OCI-LY3 (cell line): ENCODE measurements around the gene MICU1.

Experiments used
- H2AFZ ChIP-seq: fragments of 200-600, 300-600 bp; shearing (Covaris generic); 2 replicates; pipeline ENCODE4 v1.6.0; 2014; ENCODE audit warnings: antibody characterized with exemption, low read depth, low read length
- H3K27ac ChIP-seq: fragments of 200-600, 300-600 bp; sonication (generic); 2 replicates; pipeline ENCODE4 v1.5.1; 2014; ENCODE audit warnings: mild to moderate bottlenecking, low read length, moderate library complexity, mixed read lengths
- H3K27me3 ChIP-seq: fragments of 200-600, 300-600 bp; sonication (generic); 2 replicates; pipeline ENCODE4 v1.6.1; 2014; ENCODE audit warnings: low read depth, low read length, mixed read lengths
- H3K36me3 ChIP-seq: fragments of 200-600, 300-600 bp; sonication (generic); replicated peaks from 2 replicates; pipeline ENCODE3; 2014; ENCODE audit warnings: low read depth, low read length, mixed read lengths
- H3K4me1 ChIP-seq: fragments of 300-600, 200-600 bp; sonication (generic); 2 replicates; pipeline ENCODE4 v1.6.1; 2014; ENCODE audit warnings: low read length, mixed read lengths
- H3K4me2 ChIP-seq: fragments of 200-600, 300-600 bp; sonication (generic); 2 replicates; pipeline ENCODE4 v1.6.1; 2014; ENCODE audit warnings: low read length, mixed read lengths
- H3K4me3 ChIP-seq: fragments of 300-600, 200-600 bp; sonication (generic); 2 replicates; pipeline ENCODE4 v1.5.1; 2014; ENCODE audit warnings: antibody characterized with exemption, mild to moderate bottlenecking, low read length, moderate library complexity
- H3K79me2 ChIP-seq: fragments of 300-600, 200-600 bp; shearing (Covaris generic); 2 replicates; pipeline ENCODE4 v1.6.1; 2014; ENCODE audit warnings: mild to moderate bottlenecking, low read length, mixed read lengths
- H3K9ac ChIP-seq: fragments of 300-600, 200-600 bp; shearing (Covaris generic); 2 replicates; pipeline ENCODE4 v1.6.0; 2014; ENCODE audit warnings: mild to moderate bottlenecking, low read length, moderate library complexity
- H3K9me3 ChIP-seq: fragments of 200-600, 300-600 bp; shearing (Covaris generic); 2 replicates; pipeline ENCODE4 v1.6.1; 2014; ENCODE audit warnings: low read length, mixed read lengths; ENCODE audit not compliant: insufficient read depth
- H4K20me1 ChIP-seq: fragments of 200-600, 300-600 bp; sonication (generic); 2 replicates; pipeline ENCODE4 v1.6.1; 2016; ENCODE audit warnings: low read length, mixed read lengths; ENCODE audit not compliant: insufficient read depth
- CTCF ChIP-seq: fragments of 200-600, 300-600 bp; sonication (generic); IDR thresholded peaks from 2 replicates; pipeline ENCODE4 v1.5.1; 2014; ENCODE audit warnings: antibody characterized with exemption, low read length, low read depth
- EZH2phosphoT487 ChIP-seq: fragments of 200-600 bp; shearing (Covaris generic); IDR thresholded peaks from 2 replicates; pipeline ENCODE4 v1.6.1; 2018; ENCODE audit warnings: antibody characterized with exemption, mixed run types, low read depth

MICU1 gene

GRCh38 chr10:72503241-72503640 is 122.6 kb downstream of the MICU1 start:
- Histone ChIP-seq H3K4me3 (no peak overlapping the region), H4K20me1 (no peaks in the 10 kb centered on the region), H3K9ac (no peak overlapping the region), H3K4me2 (no peak overlapping the region), H3K27me3 (no peaks in the 10 kb centered on the region), H3K79me2 (no peaks in the 10 kb centered on the region), H3K9me3 (no peaks in the 10 kb centered on the region), H2AFZ (no peak overlapping the region), H3K36me3 (no peaks in the 10 kb centered on the region), H3K27ac (no peak overlapping the region), H3K4me1 (no peaks in the 10 kb centered on the region)
- TF ChIP-seq CTCF (no peak), EZH2phosphoT487 (no peak)

- Histone ChIP-seq H4K20me1 (no peaks in the 10 kb centered on the region), H3K4me3 (no peak overlapping the region), H3K4me1 (no peaks in the 10 kb centered on the region), H3K27ac (no peak overlapping the region), H3K4me2 (no peak overlapping the region), H3K79me2 (no peaks in the 10 kb centered on the region), H3K36me3 (no peaks in the 10 kb centered on the region), H3K9me3 (no peaks in the 10 kb centered on the region), H3K9ac (no peak overlapping the region), H3K27me3 (no peaks in the 10 kb centered on the region), H2AFZ (no peak overlapping the region)
- TF ChIP-seq EZH2phosphoT487, result no peak
- TF ChIP-seq CTCF, result no peak
These were observed 123.3 kb downstream of the MICU1 start for GRCh38 chr10:72502581-72502980.

GRCh38 chr10:72499701-72500100 is 126.2 kb downstream of the MICU1 start:
- Histone ChIP-seq H3K4me2 (no peak overlapping the region), H3K9me3 (no peaks in the 10 kb centered on the region), H3K36me3 (no peaks in the 10 kb centered on the region), H3K4me1 (no peaks in the 10 kb centered on the region), H3K27me3 (no peaks in the 10 kb centered on the region), H3K27ac (no peak overlapping the region), H3K79me2 (no peaks in the 10 kb centered on the region), H3K4me3 (no peak overlapping the region), H4K20me1 (no peaks in the 10 kb centered on the region), H3K9ac (no peak overlapping the region), H2AFZ (no peak overlapping the region)
- TF ChIP-seq EZH2phosphoT487 (no peak), CTCF (no peak)

- Histone ChIP-seq H2AFZ (no peak overlapping the region), H3K79me2 (no peaks in the 10 kb centered on the region)
These were observed 134.9 kb downstream of the MICU1 start for GRCh38 chr10:72490951-72491350.

More at GRCh38 chr10:72490951-72491350, 134.9 kb downstream of the MICU1 start:
- Histone ChIP-seq H3K27ac (no peak overlapping the region), H3K27me3 (no peaks in the 10 kb centered on the region), H3K4me2 (no peak overlapping the region), H3K9ac (no peak overlapping the region), H3K36me3 (no peaks in the 10 kb centered on the region), H4K20me1 (no peaks in the 10 kb centered on the region), H3K4me3 (no peak overlapping the region), H3K9me3 (no peaks in the 10 kb centered on the region), H3K4me1 (no peaks in the 10 kb centered on the region)
- no peak for TF ChIP-seq EZH2phosphoT487
- no peak for TF ChIP-seq CTCF
